Measurements from ENCODE around the gene POLR2C.
"Not testable (repeated sequence)": the region's sequence is repeated elsewhere in the genome, so short reads cannot be mapped to it uniquely, and the experiment has no call there.

Gene POLR2C

GRCh38 chr16:57493767-57494166 is 31.3 kb downstream of the POLR2C start:
- H3K9ac ChIP-seq (ENCODE audit: low read length): no peak overlapping the region
- no peak overlapping the region for H3K27ac ChIP-seq (ENCODE audit: low read length)
- no peak overlapping the region for H3K4me3 ChIP-seq (ENCODE audit: low read length)
- H3K79me2 ChIP-seq (ENCODE audit: low read length): no peaks in the 10 kb centered on the region
- no peak overlapping the region for H2AFZ ChIP-seq (ENCODE audit: low read depth, low read length)
- no peaks in the 10 kb centered on the region for H3K4me1 ChIP-seq (ENCODE audit: low read length)
- H4K20me1 ChIP-seq (ENCODE audit: insufficient read depth, low read length): no peaks in the 10 kb centered on the region
- no peaks in the 10 kb centered on the region for H3K36me3 ChIP-seq (replicated peaks; ENCODE audit: low read depth, low read length)
- peaks cover 31% of the 10 kb centered on the region for H3K27me3 ChIP-seq (ENCODE audit: low read depth, low read length)
- TF ChIP-seq EZH2phosphoT487 (IDR thresholded peaks at IDR 0.05; ENCODE audit: low read depth): no peak
- TF ChIP-seq CTCF (IDR thresholded peaks at IDR 0.05; ENCODE audit: low read depth, low read length): no peak
- H3K9me3 ChIP-seq (ENCODE audit: insufficient read depth, low read length): no peaks in the 10 kb centered on the region
- H3K4me2 ChIP-seq (ENCODE audit: low read length): no peak overlapping the region

GRCh38 chr16:57497121-57497520 is 34.6 kb downstream of the POLR2C start:
- no peak overlapping the region for H2AFZ ChIP-seq (ENCODE audit: low read depth, low read length)

GRCh38 chr16:57498031-57498430 is 35.6 kb downstream of the POLR2C start:
- Histone ChIP-seq H3K27me3 (ENCODE audit: low read depth, low read length) (peaks cover 15% of the 10 kb centered on the region), H3K4me1 (ENCODE audit: low read length) (no peaks in the 10 kb centered on the region)
- TF ChIP-seq CTCF (IDR thresholded peaks at IDR 0.05; ENCODE audit: low read depth, low read length) (no peak), EZH2phosphoT487 (IDR thresholded peaks at IDR 0.05; ENCODE audit: low read depth) (no peak)

More at GRCh38 chr16:57497121-57497520, 34.6 kb downstream of the POLR2C start:
- no peak overlapping the region for H3K4me3 ChIP-seq (ENCODE audit: low read length)
- no peak overlapping the region for H3K9ac ChIP-seq (ENCODE audit: low read length)
- no peak overlapping the region for H3K27ac ChIP-seq (ENCODE audit: low read length)
- TF ChIP-seq CTCF (IDR thresholded peaks at IDR 0.05; ENCODE audit: low read depth, low read length) (no peak), EZH2phosphoT487 (IDR thresholded peaks at IDR 0.05; ENCODE audit: low read depth) (no peak)
- no peaks in the 10 kb centered on the region for H3K9me3 ChIP-seq (ENCODE audit: insufficient read depth, low read length)
- H3K4me1 ChIP-seq (ENCODE audit: low read length): no peaks in the 10 kb centered on the region
- H3K27me3 ChIP-seq (ENCODE audit: low read depth, low read length): peaks cover 15% of the 10 kb centered on the region
- no peaks in the 10 kb centered on the region for H3K79me2 ChIP-seq (ENCODE audit: low read length)
- no peaks in the 10 kb centered on the region for H3K36me3 ChIP-seq (replicated peaks; ENCODE audit: low read depth, low read length)
- no peak overlapping the region for H3K4me2 ChIP-seq (ENCODE audit: low read length)
- H4K20me1 ChIP-seq (ENCODE audit: insufficient read depth, low read length): no peaks in the 10 kb centered on the region

GRCh38 chr16:57499941-57500340 is 37.5 kb downstream of the POLR2C start:
- not testable (repeated sequence) for H3K4me2 ChIP-seq (ENCODE audit: low read length); H3K4me1 ChIP-seq (ENCODE audit: low read length); H3K4me3 ChIP-seq (ENCODE audit: low read length); H4K20me1 ChIP-seq (ENCODE audit: insufficient read depth, low read length); H3K9ac ChIP-seq (ENCODE audit: low read length); H3K36me3 ChIP-seq (replicated peaks; ENCODE audit: low read depth, low read length); H2AFZ ChIP-seq (ENCODE audit: low read depth, low read length); H3K27ac ChIP-seq (ENCODE audit: low read length); H3K9me3 ChIP-seq (ENCODE audit: insufficient read depth, low read length); H3K79me2 ChIP-seq (ENCODE audit: low read length)
- H3K27me3 ChIP-seq (ENCODE audit: low read depth, low read length): peaks cover 24% of the 10 kb centered on the region

More at GRCh38 chr16:57498031-57498430, 35.6 kb downstream of the POLR2C start:
- no peak overlapping the region for H3K27ac ChIP-seq (ENCODE audit: low read length)
- H3K9me3 ChIP-seq (ENCODE audit: insufficient read depth, low read length): no peaks in the 10 kb centered on the region
- no peak overlapping the region for H3K9ac ChIP-seq (ENCODE audit: low read length)
- no peak overlapping the region for H2AFZ ChIP-seq (ENCODE audit: low read depth, low read length)
- H3K4me3 ChIP-seq (ENCODE audit: low read length): no peak overlapping the region
- no peak overlapping the region for H3K4me2 ChIP-seq (ENCODE audit: low read length)
- no peaks in the 10 kb centered on the region for H3K36me3 ChIP-seq (replicated peaks; ENCODE audit: low read depth, low read length)
- no peaks in the 10 kb centered on the region for H4K20me1 ChIP-seq (ENCODE audit: insufficient read depth, low read length)
- H3K79me2 ChIP-seq (ENCODE audit: low read length): no peaks in the 10 kb centered on the region

Measured in OCI-LY3 (cell line).